ENCODE data around the gene ZFR2. TPM values are rescaled to one million over a fixed set of nuclear protein-coding genes. Genes with fewer than 3 reads are reported as not detected.

The ZFR2 gene
- total RNA-seq, 1 experiment from 2014 or later: not detected

GRCh38 chr19:3852177-3852511, 16.7 kb downstream of the ZFR2 start:
- no peak for TF ChIP-seq CTCF (IDR thresholded peaks at IDR 0.05; ENCODE audit: unreplicated experiment)
- no peaks in the 10 kb centered on the region for H3K27me3 Mint-ChIP-seq (ENCODE audit: unreplicated experiment)
- CTCF ChIA-PET: interaction anchor here (0.5 to 1.6 kb wide), 9 partner anchors 30 to 349 kb away, joined by 3 to 16 read pairs (median 3); no protein-coding TSS in a partner anchor
- no peak for DNase-seq
- peaks cover 26% of the 10 kb centered on the region for H3K4me1 Mint-ChIP-seq (ENCODE audit: low read depth, unreplicated experiment)
- no peaks in the 10 kb centered on the region for H3K9me3 Mint-ChIP-seq (ENCODE audit: low read depth, unreplicated experiment)
- no TSS peak for BruUV-seq (replicated peaks)
- no peak overlapping the region for H3K4me3 Mint-ChIP-seq (ENCODE audit: low read depth, unreplicated experiment)
- H3K27ac Mint-ChIP-seq (ENCODE audit: unreplicated experiment): no peak overlapping the region
- intact Hi-C loops (cut with micrococcal nuclease; ENCODE audit: unreplicated experiment): loop anchor here (5.0 to 10.0 kb wide), 2 partner anchors 135 to 353 kb away; partner anchors contain the start of gene EEF2
- peaks cover 5% of the 10 kb centered on the region for H3K36me3 Mint-ChIP-seq (ENCODE audit: insufficient read depth, unreplicated experiment)

DNA sequence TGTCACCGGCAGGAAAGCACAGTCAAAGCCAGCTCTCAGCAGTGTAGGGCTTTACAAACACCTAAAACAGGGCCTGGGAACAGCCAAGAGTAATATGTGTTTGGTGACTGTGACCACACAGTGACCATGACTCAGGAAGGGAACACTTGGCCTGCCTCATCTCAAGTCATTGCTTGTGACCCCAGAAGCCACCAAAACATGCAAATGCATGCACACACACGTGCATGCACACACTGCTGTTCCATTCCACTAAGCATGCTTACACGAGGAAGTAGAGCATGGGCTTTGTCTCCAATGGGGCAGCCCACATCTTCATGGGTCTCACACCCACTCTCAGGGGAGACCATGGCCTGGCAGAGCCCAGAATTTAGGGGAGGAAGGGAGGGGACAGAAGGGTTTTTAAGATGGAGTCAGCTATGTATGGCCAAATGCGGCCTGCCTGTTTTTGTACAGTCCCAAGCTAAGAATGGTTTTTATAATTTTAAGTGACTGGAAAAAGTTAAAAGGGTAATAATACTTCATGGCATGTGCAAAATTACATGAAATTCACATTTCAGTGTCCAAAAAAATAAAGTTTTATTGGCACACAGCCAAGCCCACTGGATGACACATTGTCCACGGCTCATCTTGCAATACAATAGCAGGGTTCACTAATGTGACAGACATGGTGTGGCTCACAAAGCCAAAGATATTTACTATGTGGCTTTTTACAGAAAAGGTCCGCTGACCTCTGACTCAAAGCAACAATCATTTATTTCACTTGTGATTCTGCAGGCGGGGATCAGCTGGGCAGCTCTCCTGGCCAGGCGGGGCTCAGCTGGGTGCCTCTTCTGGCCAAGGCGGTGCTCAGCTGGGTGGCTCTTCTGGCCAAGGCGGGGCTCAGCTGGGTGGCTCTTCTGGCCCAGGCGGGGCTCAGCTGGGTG, 17.3 kb downstream of the ZFR2 start:
- Mint-ChIP-seq H3K27ac (ENCODE audit: unreplicated experiment) (no peak overlapping the region), H3K36me3 (ENCODE audit: insufficient read depth, unreplicated experiment) (peaks cover 5% of the 10 kb centered on the region)
- intact Hi-C loops (cut with micrococcal nuclease; ENCODE audit: unreplicated experiment): loop anchor here (5.0 to 10.0 kb wide), 2 partner anchors 136 to 353 kb away; partner anchors contain the start of gene EEF2

DNA sequence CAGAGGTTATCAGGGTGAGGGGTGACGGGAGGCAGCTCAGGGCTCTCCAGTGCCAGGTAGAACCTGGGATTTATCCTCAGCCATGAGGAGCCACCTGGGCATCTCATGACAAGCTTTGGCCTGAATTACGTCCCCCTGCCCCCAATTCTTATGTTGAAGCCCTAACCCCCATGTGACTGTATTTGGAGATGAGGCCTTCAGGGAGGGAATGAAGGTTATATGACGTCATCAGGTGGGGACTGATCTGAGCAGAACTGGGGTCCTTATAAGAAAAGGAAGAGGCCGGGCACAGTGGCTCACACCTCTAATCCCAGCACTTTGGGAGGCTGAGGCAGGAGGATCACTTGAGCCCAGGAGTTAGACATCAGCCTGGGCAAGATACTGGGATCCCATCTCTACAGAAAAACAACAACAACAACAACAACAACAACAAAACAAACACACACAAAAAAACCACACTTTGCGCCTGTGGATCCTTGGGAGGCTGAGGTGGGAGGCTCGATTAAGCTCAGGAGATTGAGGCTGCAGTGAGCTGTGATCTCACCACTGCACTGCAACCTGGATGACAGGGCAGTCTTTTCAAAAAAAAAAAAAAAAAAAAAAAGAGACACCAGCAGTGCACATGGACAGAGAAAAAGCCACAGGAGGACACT, 18.4 kb downstream of the ZFR2 start:
- no peak overlapping the region for H3K27ac Mint-ChIP-seq (ENCODE audit: unreplicated experiment)
- CTCF ChIA-PET: interaction anchor here (0.6 to 1.8 kb wide), 2 partner anchors 88 to 381 kb away, joined by 3 to 7 read pairs; partner anchors contain the start of gene MRPL54
- no TSS peak for BruUV-seq (replicated peaks)
- intact Hi-C loops (cut with micrococcal nuclease; ENCODE audit: unreplicated experiment): loop anchor here (5.0 to 10.0 kb wide), 2 partner anchors 137 to 354 kb away; partner anchors contain the start of gene EEF2
- no peak for DNase-seq
- H3K4me1 Mint-ChIP-seq (ENCODE audit: low read depth, unreplicated experiment): peaks cover 21% of the 10 kb centered on the region
- no peaks in the 10 kb centered on the region for H3K9me3 Mint-ChIP-seq (ENCODE audit: low read depth, unreplicated experiment)
- H3K36me3 Mint-ChIP-seq (ENCODE audit: insufficient read depth, unreplicated experiment): peaks cover 2% of the 10 kb centered on the region
- H3K4me3 Mint-ChIP-seq (ENCODE audit: low read depth, unreplicated experiment): no peak overlapping the region
- no peaks in the 10 kb centered on the region for H3K27me3 Mint-ChIP-seq (ENCODE audit: unreplicated experiment)
- TF ChIP-seq CTCF (IDR thresholded peaks at IDR 0.05; ENCODE audit: unreplicated experiment): no peak

More for the DNA sequence above, 17.3 kb downstream of the ZFR2 start:
- Mint-ChIP-seq H3K4me1 (ENCODE audit: low read depth, unreplicated experiment) (peaks cover 26% of the 10 kb centered on the region), H3K27me3 (ENCODE audit: unreplicated experiment) (no peaks in the 10 kb centered on the region), H3K4me3 (ENCODE audit: low read depth, unreplicated experiment) (no peak overlapping the region), H3K9me3 (ENCODE audit: low read depth, unreplicated experiment) (no peaks in the 10 kb centered on the region)
- DNase-seq: peak; percentile 22
- BruUV-seq (replicated peaks): no TSS peak
- TF ChIP-seq CTCF (IDR thresholded peaks at IDR 0.05; ENCODE audit: unreplicated experiment): no peak
- CTCF ChIA-PET: interaction anchor here (0.6 to 1.6 kb wide), 5 partner anchors 63 to 382 kb away, joined by 3 to 10 read pairs (median 3); no protein-coding TSS in a partner anchor

GRCh38 chr19:3849787-3850186, 19.1 kb downstream of the ZFR2 start:
- BruUV-seq (replicated peaks): no TSS peak
- no peaks in the 10 kb centered on the region for H3K9me3 Mint-ChIP-seq (ENCODE audit: low read depth, unreplicated experiment)
- no peak for DNase-seq
- H3K4me1 Mint-ChIP-seq (ENCODE audit: low read depth, unreplicated experiment): peaks cover 18% of the 10 kb centered on the region
- H3K27me3 Mint-ChIP-seq (ENCODE audit: unreplicated experiment): no peaks in the 10 kb centered on the region
- no peak overlapping the region for H3K27ac Mint-ChIP-seq (ENCODE audit: unreplicated experiment)
- intact Hi-C loops (cut with micrococcal nuclease; ENCODE audit: unreplicated experiment): loop anchor here (5.0 to 10.0 kb wide), 2 partner anchors 138 to 355 kb away; partner anchors contain the start of gene EEF2
- CTCF ChIA-PET: interaction anchor here (0.7 to 1.8 kb wide), 4 partner anchors 31 to 142 kb away, joined by 3 to 8 read pairs (median 6); partner anchors contain the start of genes MRPL54 and TJP3
- no peaks in the 10 kb centered on the region for H3K36me3 Mint-ChIP-seq (ENCODE audit: insufficient read depth, unreplicated experiment)
- H3K4me3 Mint-ChIP-seq (ENCODE audit: low read depth, unreplicated experiment): no peak overlapping the region
- TF ChIP-seq CTCF (IDR thresholded peaks at IDR 0.05; ENCODE audit: unreplicated experiment): no peak

Measured in Calu3 (cell line).